PFSK-1 (cell line): ENCODE results near the gene SETX.

Experiments used
- POLR2AphosphoS5 ChIP-seq: IDR thresholded peaks from 2 replicates; pipeline ENCODE4 v1.6.1; 2012; ENCODE audit warnings: low read depth, mild to moderate bottlenecking, control low read depth, low read length, moderate library complexity
- SIN3A ChIP-seq: IDR thresholded peaks from 2 replicates; pipeline ENCODE4 v1.6.1; 2012; ENCODE audit warnings: mild to moderate bottlenecking, low read length, moderate library complexity, borderline replicate concordance; ENCODE audit not compliant: insufficient read depth
- TAF1 ChIP-seq: IDR thresholded peaks from 2 replicates; pipeline ENCODE4 v1.6.1; 2012; ENCODE audit warnings: low read length, control low read depth, borderline replicate concordance; ENCODE audit not compliant: insufficient read depth
- TF ChIP-seq, protein P1 (sequence below), 2 experiments: IDR thresholded peaks; 2 replicates each; pipeline versions ENCODE4 v1.6.1 to v1.8.0; 2011 to 2012; ENCODE audit warnings: low read depth in 2 of 2, low read length in 2 of 2, control low read depth in 1 of 2, inconsistent platforms in 1 of 2, mild to moderate bottlenecking in 1 of 2, moderate library complexity in 1 of 2; ENCODE audit not compliant: insufficient read depth in 1 of 2

DNA sequence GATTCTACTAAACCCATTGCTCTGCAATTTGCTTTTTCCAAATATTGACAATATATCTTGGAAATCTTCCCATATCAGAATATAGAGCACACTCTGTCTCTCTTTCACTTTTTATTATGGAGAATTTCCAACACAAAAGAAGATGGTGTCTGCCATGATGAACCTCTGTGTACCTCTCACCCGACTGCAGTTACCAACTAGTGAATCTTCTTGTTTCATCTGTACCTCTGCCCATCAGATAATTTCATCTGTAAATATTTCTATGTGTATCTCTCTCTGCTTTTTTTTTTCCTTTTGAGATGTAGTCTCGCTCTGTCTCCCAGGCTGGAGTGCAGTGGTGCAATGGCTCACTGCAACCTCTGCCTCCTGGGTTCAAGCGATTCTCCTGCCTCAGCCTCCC lies 130.1 kb downstream of the SETX start:
- TF ChIP-seq SIN3A: no peak
- TF ChIP-seq POLR2AphosphoS5: no peak
- TF ChIP-seq, protein P1, sequence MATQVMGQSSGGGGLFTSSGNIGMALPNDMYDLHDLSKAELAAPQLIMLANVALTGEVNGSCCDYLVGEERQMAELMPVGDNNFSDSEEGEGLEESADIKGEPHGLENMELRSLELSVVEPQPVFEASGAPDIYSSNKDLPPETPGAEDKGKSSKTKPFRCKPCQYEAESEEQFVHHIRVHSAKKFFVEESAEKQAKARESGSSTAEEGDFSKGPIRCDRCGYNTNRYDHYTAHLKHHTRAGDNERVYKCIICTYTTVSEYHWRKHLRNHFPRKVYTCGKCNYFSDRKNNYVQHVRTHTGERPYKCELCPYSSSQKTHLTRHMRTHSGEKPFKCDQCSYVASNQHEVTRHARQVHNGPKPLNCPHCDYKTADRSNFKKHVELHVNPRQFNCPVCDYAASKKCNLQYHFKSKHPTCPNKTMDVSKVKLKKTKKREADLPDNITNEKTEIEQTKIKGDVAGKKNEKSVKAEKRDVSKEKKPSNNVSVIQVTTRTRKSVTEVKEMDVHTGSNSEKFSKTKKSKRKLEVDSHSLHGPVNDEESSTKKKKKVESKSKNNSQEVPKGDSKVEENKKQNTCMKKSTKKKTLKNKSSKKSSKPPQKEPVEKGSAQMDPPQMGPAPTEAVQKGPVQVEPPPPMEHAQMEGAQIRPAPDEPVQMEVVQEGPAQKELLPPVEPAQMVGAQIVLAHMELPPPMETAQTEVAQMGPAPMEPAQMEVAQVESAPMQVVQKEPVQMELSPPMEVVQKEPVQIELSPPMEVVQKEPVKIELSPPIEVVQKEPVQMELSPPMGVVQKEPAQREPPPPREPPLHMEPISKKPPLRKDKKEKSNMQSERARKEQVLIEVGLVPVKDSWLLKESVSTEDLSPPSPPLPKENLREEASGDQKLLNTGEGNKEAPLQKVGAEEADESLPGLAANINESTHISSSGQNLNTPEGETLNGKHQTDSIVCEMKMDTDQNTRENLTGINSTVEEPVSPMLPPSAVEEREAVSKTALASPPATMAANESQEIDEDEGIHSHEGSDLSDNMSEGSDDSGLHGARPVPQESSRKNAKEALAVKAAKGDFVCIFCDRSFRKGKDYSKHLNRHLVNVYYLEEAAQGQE (IDR thresholded peaks at IDR 0.05; ENCODE audit: insufficient read depth in 1 of 2, low read depth in 2 of 2, low read length in 2 of 2): no peak
- TF ChIP-seq TAF1: no peak
